Uterus (tissue), 4 donors: ENCODE measurements around the gene ANKRD34B. TPM values are rescaled to one million over a fixed set of nuclear protein-coding genes. Genes with fewer than 3 reads are reported as not detected.
"Not testable (repeated sequence)": the region's sequence is repeated elsewhere in the genome, so short reads cannot be mapped to it uniquely, and the experiment has no call there.

Experiments used
- DNase-seq, 2 donors: peaks; one replicate each; pipeline ENCODE4 v3.0.0-alpha.2; 2019 to 2020
- H3K27ac ChIP-seq, 2 donors: fragments of 200-600 bp; sonication (generic); 1 replicate in 1 of 2; 2 replicates in 1 of 2; pipeline ENCODE4 v1.5.1; 2016 to 2018
- H3K27me3 ChIP-seq, 2 donors: fragments of 200-600 bp; sonication (generic); one replicate each; pipeline ENCODE4 v1.5.1; 2018 to 2019; ENCODE audit warnings: control low read depth in 1 of 2
- H3K36me3 ChIP-seq, 2 donors: fragments of 200-600 bp; sonication (generic); one replicate each; pipeline ENCODE4 v1.5.1; 2019; ENCODE audit warnings: control low read depth in 1 of 2
- H3K4me1 ChIP-seq, 2 donors: fragments of 200-600 bp; sonication (generic); one replicate each; pipeline ENCODE4 v1.5.1; 2018 to 2019; ENCODE audit warnings: control low read depth in 1 of 2
- H3K4me3 ChIP-seq, 2 donors: fragments of 200-600 bp; sonication (generic); 1 replicate in 1 of 2; 2 replicates in 1 of 2; pipeline ENCODE4 v1.5.1; 2018 to 2019; ENCODE audit warnings: mild to moderate bottlenecking in 1 of 2
- H3K9me3 ChIP-seq, 2 donors: fragments of 200-600 bp; sonication (generic); one replicate each; pipeline ENCODE4 v1.5.1; 2019; ENCODE audit warnings: control low read depth in 1 of 2
- POLR2A ChIP-seq, 2 donors: fragments of 450-650 bp; IDR thresholded peaks; one replicate each; pipeline ENCODE4 v1.6.1; 2016; ENCODE audit warnings: antibody characterized with exemption in 2 of 2, mild to moderate bottlenecking in 1 of 2, moderate library complexity in 1 of 2
- intact Hi-C: fragments of 100-400 bp; cut with DNase I; formaldehyde crosslinking; loops from one replicate; pipeline ENCODE4 v1.15.1; 2023; ENCODE audit warnings: low total_unique reads
- total RNA-seq, 4 donors: library from RNA; depleted of rRNA in 3 of 4; stranded (reverse); fragments of >200 nt in 3 of 4; gene quantifications; one replicate each; pipeline versions ENCODE4 v1.1.0 to v1.2.4, GENCODE V29; 2014 to 2023
- TF ChIP-seq, protein P1 (sequence below), 4 experiments: fragments of 200-600 bp in 2 of 4; fragments of 450-650 bp in 2 of 4; sonication (generic) in 2 of 4; IDR thresholded peaks; one replicate each; pipeline ENCODE4 v1.5.1; 2016 to 2019; ENCODE audit warnings: antibody characterized with exemption in 4 of 4, mild to moderate bottlenecking in 2 of 4, moderate library complexity in 1 of 4
- donor health status: DM: yes; HTN: yes; CAD: no.

Gene ANKRD34B
- total RNA-seq, 4 donors from 2014 or later = not detected

DNA sequence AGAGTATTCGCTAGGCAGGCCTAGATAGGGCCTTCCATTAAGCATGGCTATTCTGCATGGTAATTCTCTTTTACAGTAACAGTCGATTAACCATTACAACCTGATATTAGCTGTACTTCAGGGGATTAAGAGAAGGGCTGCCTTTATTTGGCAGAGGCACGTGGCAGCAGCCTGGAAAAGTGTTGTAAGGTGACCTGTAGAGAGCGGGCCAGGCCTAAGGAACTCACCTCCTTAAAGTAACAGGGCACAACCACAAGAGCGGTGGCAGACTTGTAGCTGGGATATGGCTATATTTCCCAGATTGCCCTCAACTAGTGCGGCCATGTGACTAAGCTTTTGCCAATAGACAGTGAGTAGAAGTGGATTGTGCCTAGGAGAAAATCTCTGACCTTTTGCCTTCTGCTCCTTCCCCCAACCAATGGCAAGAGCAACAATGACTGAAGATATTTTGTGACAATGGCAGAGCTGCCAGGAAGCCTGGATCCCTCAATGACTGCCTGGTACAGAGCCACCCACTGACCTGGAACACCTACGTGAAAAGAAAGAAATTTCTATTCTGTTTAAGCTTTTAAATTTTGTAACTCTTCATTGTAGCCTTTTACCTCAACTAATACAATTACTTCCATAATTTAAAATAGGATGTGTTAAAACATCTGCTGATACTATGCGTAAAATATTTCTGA is 18.9 kb upstream of the ANKRD34B start:
- TF ChIP-seq POLR2A (IDR thresholded peaks at IDR 0.05) = no peak
- TF ChIP-seq, protein P1, sequence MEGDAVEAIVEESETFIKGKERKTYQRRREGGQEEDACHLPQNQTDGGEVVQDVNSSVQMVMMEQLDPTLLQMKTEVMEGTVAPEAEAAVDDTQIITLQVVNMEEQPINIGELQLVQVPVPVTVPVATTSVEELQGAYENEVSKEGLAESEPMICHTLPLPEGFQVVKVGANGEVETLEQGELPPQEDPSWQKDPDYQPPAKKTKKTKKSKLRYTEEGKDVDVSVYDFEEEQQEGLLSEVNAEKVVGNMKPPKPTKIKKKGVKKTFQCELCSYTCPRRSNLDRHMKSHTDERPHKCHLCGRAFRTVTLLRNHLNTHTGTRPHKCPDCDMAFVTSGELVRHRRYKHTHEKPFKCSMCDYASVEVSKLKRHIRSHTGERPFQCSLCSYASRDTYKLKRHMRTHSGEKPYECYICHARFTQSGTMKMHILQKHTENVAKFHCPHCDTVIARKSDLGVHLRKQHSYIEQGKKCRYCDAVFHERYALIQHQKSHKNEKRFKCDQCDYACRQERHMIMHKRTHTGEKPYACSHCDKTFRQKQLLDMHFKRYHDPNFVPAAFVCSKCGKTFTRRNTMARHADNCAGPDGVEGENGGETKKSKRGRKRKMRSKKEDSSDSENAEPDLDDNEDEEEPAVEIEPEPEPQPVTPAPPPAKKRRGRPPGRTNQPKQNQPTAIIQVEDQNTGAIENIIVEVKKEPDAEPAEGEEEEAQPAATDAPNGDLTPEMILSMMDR (IDR thresholded peaks at IDR 0.05) = no peak
- Histone ChIP-seq H3K27me3 (no peaks in the 10 kb centered on the region), H3K27ac (no peak overlapping the region), H3K9me3 (no peaks in the 10 kb centered on the region), H3K4me3 (no peak overlapping the region), H3K4me1 (no peaks in the 10 kb centered on the region), H3K36me3 (no peaks in the 10 kb centered on the region)
- no peak for DNase-seq
- intact Hi-C loops = no loop called here

DNA sequence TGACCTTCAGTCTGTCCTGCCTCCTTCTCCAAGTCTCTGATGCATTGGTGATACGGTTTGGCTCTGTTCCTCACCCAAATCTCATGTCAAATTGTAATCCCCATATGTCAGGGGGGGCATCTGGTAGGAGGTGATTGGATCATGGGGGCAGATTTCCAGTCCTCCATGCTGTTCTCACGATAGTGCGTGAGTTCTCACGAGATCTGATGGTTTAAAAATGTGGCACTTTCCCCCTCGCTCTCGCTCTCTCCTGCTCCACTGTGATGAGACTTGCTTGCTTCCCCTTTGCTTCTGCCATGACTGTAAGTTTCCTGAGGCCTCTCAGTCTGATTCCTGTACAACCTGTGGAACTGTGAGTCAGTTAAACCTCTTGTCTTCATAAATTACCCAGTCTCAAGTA is 14.7 kb upstream of the ANKRD34B start:
- no peak for DNase-seq
- no peak overlapping the region for H3K4me3 ChIP-seq
- no peak for TF ChIP-seq POLR2A (IDR thresholded peaks at IDR 0.05)
- TF ChIP-seq, protein P1 (IDR thresholded peaks at IDR 0.05) = no peak
- no peaks in the 10 kb centered on the region for H3K9me3 ChIP-seq
- no peaks in the 10 kb centered on the region for H3K36me3 ChIP-seq
- no peaks in the 10 kb centered on the region for H3K4me1 ChIP-seq
- H3K27me3 ChIP-seq = no peaks in the 10 kb centered on the region
- intact Hi-C loops = no loop called here
- no peak overlapping the region for H3K27ac ChIP-seq

DNA sequence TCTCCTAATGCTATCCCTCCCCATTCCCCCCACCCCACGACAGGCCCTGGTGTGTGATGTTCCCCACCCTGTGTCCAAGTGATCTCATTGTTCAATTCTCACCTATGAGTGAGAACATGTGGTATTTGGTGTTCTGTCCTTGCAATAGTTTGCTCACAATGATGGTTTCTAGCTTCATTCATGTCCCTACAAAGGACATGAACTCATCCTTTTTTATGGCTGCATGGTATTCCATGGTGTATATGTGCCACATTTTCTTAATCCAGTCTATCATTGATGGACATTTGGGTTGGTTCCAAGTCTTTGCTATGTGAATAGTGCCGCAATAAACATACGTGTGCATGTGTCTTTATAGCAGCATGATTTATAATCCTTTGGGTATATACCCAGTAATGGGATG is 10.2 kb upstream of the ANKRD34B start:
- H3K27ac ChIP-seq, H3K4me1 ChIP-seq, H3K27me3 ChIP-seq, H3K4me3 ChIP-seq, H3K36me3 ChIP-seq, H3K9me3 ChIP-seq, DNase-seq, intact Hi-C loops: not testable (repeated sequence)

DNA sequence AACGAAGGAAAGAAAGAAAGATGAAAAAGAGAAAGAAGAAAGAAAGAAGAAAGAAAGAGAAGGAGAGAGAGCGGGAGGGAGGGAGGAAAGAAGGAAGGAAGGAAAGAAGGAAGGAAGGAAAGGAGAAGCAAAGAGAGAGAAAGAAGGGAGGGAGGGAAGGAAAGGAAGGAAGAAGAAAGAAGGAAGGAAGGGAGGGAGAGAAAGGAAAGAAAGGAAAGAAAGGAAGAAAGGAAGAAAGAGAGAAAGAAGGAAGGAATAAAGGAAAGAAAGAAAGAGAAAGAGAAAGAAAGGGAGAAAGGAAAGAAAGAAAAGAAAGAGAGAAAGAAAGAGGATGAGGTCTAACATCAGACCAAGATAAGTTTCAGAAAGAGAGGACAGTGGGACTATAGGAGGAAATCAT is 9.0 kb upstream of the ANKRD34B start:
- no peaks in the 10 kb centered on the region for H3K4me1 ChIP-seq
- H3K27ac ChIP-seq = no peak overlapping the region
- TF ChIP-seq, protein P1 (IDR thresholded peaks at IDR 0.05) = no peak
- TF ChIP-seq POLR2A (IDR thresholded peaks at IDR 0.05) = no peak
- intact Hi-C loops = no loop called here
- no peaks in the 10 kb centered on the region for H3K27me3 ChIP-seq
- DNase-seq = no peak
- no peak overlapping the region for H3K4me3 ChIP-seq
- no peaks in the 10 kb centered on the region for H3K36me3 ChIP-seq
- no peaks in the 10 kb centered on the region for H3K9me3 ChIP-seq

DNA sequence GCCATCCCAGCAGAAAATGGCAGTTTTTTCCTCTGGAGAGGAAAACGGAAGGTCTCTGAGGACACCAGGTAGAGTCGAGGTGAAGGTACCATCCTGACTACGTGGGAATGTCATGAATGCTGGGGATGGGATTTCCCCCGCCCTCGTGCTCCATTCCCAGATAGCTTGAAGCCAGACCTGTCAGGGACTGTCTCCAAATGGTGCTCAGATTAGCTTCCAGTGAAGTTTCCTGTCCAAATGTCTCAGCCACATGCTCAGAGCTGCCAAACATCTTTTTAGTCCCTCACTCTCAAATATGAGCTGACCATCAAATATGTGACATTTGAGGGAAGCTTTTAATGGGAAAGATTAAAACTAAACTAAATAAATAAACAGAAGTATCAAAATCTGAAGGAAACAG is 7.6 kb upstream of the ANKRD34B start:
- H3K4me1 ChIP-seq = no peaks in the 10 kb centered on the region
- H3K9me3 ChIP-seq = no peaks in the 10 kb centered on the region
- H3K36me3 ChIP-seq = no peaks in the 10 kb centered on the region
- H3K4me3 ChIP-seq = no peak overlapping the region
- no peak overlapping the region for H3K27ac ChIP-seq
- H3K27me3 ChIP-seq = no peaks in the 10 kb centered on the region
- no peak for DNase-seq
- TF ChIP-seq POLR2A (IDR thresholded peaks at IDR 0.05) = no peak
- TF ChIP-seq, protein P1 (IDR thresholded peaks at IDR 0.05) = no peak
- intact Hi-C loops = no loop called here

DNA sequence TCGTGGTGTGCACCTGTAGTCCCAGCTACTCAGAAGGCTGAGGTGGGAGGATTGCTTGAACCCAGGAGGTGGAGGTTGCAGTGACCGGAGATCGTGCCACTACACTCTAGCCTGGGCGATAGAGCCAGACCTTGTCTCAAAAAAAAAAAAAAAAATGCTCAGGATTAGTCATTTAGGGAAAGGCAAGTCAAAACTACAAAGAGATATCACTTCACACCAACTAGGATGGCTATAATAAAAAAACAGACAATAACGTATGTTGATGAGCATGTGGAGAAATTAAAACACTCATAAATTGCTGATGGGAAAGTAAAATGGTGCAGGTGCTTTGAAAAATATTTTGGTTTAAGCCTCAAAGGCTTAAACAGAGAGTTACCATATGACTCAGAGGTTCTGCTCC is 6.3 kb upstream of the ANKRD34B start:
- no peak overlapping the region for H3K27ac ChIP-seq
- H3K4me3 ChIP-seq = no peak overlapping the region
- no peaks in the 10 kb centered on the region for H3K4me1 ChIP-seq
- H3K9me3 ChIP-seq = no peaks in the 10 kb centered on the region
- no peaks in the 10 kb centered on the region for H3K27me3 ChIP-seq
- TF ChIP-seq, protein P1 (IDR thresholded peaks at IDR 0.05) = no peak
- TF ChIP-seq POLR2A (IDR thresholded peaks at IDR 0.05) = no peak
- no peak for DNase-seq
- no peaks in the 10 kb centered on the region for H3K36me3 ChIP-seq
- intact Hi-C loops = no loop called here
